Measurements from ENCODE around the gene OR6S1.
"Not testable (repeated sequence)": the region's sequence is repeated elsewhere in the genome, so short reads cannot be mapped to it uniquely, and the experiment has no call there.

The OR6S1 gene

GRCh38 chr14:20627346-20628027 lies 14.0 kb downstream of the OR6S1 start:
- no peak for DNase-seq (ENCODE audit: extremely low read depth, low read depth)
- TF ChIP-seq, protein P1, sequence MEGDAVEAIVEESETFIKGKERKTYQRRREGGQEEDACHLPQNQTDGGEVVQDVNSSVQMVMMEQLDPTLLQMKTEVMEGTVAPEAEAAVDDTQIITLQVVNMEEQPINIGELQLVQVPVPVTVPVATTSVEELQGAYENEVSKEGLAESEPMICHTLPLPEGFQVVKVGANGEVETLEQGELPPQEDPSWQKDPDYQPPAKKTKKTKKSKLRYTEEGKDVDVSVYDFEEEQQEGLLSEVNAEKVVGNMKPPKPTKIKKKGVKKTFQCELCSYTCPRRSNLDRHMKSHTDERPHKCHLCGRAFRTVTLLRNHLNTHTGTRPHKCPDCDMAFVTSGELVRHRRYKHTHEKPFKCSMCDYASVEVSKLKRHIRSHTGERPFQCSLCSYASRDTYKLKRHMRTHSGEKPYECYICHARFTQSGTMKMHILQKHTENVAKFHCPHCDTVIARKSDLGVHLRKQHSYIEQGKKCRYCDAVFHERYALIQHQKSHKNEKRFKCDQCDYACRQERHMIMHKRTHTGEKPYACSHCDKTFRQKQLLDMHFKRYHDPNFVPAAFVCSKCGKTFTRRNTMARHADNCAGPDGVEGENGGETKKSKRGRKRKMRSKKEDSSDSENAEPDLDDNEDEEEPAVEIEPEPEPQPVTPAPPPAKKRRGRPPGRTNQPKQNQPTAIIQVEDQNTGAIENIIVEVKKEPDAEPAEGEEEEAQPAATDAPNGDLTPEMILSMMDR (IDR thresholded peaks at IDR 0.05; ENCODE audit: low read depth, low read length): no peak

- no peak for DNase-seq (ENCODE audit: extremely low read depth, low read depth)
- TF ChIP-seq, protein P1 (IDR thresholded peaks at IDR 0.05; ENCODE audit: low read depth, low read length): no peak
These were observed 15.2 kb downstream of the OR6S1 start for GRCh38 chr14:20626274-20626673.

- no peak for DNase-seq (ENCODE audit: extremely low read depth, low read depth)
- TF ChIP-seq, protein P1 (IDR thresholded peaks at IDR 0.05; ENCODE audit: low read depth, low read length): no peak
These were observed 16.9 kb downstream of the OR6S1 start for GRCh38 chr14:20624495-20625070.

GRCh38 chr14:20623798-20624197 lies 17.7 kb downstream of the OR6S1 start:
- TF ChIP-seq, protein P1 (IDR thresholded peaks at IDR 0.05; ENCODE audit: low read depth, low read length): no peak
- DNase-seq (ENCODE audit: extremely low read depth, low read depth): no peak

DNA sequence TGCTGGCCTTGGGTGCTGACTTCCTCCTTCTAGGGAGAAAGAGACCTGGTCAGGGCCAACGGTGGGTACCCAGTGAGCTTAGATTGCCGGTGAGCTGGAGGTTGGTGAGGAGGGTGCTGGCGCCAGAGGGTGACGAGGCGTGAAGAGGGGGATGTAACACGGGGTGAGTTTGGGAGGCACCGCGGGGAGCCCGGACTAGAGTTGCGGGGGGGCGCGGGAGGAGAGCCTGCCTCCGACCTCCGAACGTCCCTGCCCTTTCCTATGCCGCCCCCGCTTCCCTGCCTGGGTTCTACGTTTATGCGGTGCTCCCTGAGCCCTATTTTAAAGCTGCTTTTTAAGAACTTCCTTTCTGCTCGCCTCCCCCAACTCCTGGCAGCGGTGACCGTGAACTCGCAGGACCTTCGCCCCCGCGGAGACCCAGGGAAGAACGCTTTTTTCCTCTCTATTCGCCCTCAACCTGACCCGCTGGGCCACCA lies 18.6 kb downstream of the OR6S1 start:
- TF ChIP-seq, protein P1 (IDR thresholded peaks at IDR 0.05; ENCODE audit: low read depth, low read length): no peak
- no peak for DNase-seq (ENCODE audit: extremely low read depth, low read depth)

DNA sequence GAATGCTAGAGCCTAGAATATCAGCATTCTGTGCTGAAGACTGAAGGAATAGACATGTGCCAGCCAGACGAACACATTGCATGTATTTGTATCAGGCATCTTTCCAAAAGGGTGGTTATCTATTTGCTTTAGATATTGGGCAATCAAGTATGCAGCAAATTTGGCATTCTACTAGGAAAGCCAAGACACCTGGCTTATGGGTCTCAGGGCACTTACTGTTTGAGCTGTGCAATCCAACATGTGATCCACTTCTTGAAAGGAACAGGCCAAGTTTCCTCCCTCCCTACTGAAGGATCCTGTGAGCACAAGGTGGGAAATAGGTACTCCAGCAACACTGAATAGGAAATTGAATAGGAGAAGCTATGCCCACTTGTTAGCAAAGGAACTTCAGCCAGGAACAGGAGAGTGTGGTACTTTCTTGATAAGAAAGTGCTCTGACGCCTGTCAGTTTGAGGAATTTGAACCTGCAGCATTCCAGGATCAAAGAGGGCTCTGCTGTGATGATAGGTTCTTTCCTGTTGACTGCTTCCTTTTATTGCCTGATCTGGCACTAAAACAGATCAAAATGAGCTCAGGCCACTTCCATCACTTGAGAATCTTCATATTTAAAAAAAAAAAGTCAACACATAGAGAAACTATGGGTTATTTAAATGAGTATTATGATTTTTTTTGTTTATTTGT lies 20.6 kb downstream of the OR6S1 start:
- no peak for DNase-seq (ENCODE audit: extremely low read depth, low read depth)
- TF ChIP-seq, protein P1 (IDR thresholded peaks at IDR 0.05; ENCODE audit: low read depth, low read length): no peak

- DNase-seq (ENCODE audit: extremely low read depth, low read depth): not testable (repeated sequence)
These were observed 21.8 kb downstream of the OR6S1 start for GRCh38 chr14:20619688-20620087.

Data from AG09319 (cell line).